HEK293 (cell line): ENCODE measurements around the gene NEU4.

Source experiments
- CTCF ChIA-PET: fragments of 350-600 bp; formaldehyde crosslinking; extraction: SDS; loops from one replicate; lab custom pipeline; 2021; ENCODE audit warnings: antibody characterized with exemption; lab: Yijun Ruan, JAX
- POLR2A ChIA-PET: fragments of 300-600 bp; formaldehyde crosslinking; extraction: SDS; loops from one replicate; lab custom pipeline; 2020; ENCODE audit warnings: antibody characterized with exemption, inconsistent platforms; lab: Yijun Ruan, JAX
- H3K27ac ChIP-seq: fragments of 200-500 bp; sonication (Bioruptor generic); 2 replicates; pipeline ENCODE4 v1.5.1; 2014; ENCODE audit warnings: low read depth, low read length, control low read depth, inconsistent platforms; ENCODE audit errors: extremely low read depth
- H3K36me3 ChIP-seq, 2 experiments: fragments of 200-500 bp in 1 of 2; sonication (Bioruptor generic) in 1 of 2; 1 replicate in 1 of 2; 2 replicates in 1 of 2; pipeline ENCODE4 v1.5.1; 2014 to 2017; ENCODE audit warnings: inconsistent platforms in 2 of 2, low read length in 2 of 2; ENCODE audit not compliant: control insufficient read depth in 2 of 2, insufficient read depth in 1 of 2
- H3K4me1 ChIP-seq: fragments of 200-500 bp; sonication (Bioruptor generic); 2 replicates; pipeline ENCODE4 v1.5.1; 2014; ENCODE audit warnings: mild to moderate bottlenecking, low read length, inconsistent platforms; ENCODE audit not compliant: control insufficient read depth, insufficient read depth
- H3K4me3 ChIP-seq: 2 replicates; pipeline ENCODE4 v1.5.1; 2011; ENCODE audit warnings: low read depth, mild to moderate bottlenecking, control low read depth, low read length, moderate library complexity
- H3K9me3 ChIP-seq: fragments of 200-500 bp; sonication (Bioruptor generic); 2 replicates; pipeline ENCODE4 v1.5.1; 2014; ENCODE audit warnings: low read depth, low read length, inconsistent platforms; ENCODE audit not compliant: control insufficient read depth, insufficient read depth
- KLF1 ChIP-seq: fragments of 450-650 bp; formaldehyde crosslinking; IDR thresholded peaks from 2 replicates; pipeline ENCODE4 v1.5.1; 2016; ENCODE audit warnings: missing biosample characterization, missing genetic modification characterization
- SETDB1 ChIP-seq: IDR thresholded peaks from one replicate; pipeline ENCODE4 v1.6.1; 2017; ENCODE audit warnings: mild to moderate bottlenecking, low read length, moderate library complexity, mixed read lengths; ENCODE audit not compliant: insufficient read length
- ZNF239 ChIP-seq: fragments of 450-650 bp; formaldehyde crosslinking; IDR thresholded peaks from 2 replicates; pipeline ENCODE4 v1.5.1; 2016; ENCODE audit warnings: missing biosample characterization, missing genetic modification characterization
- ZNF37A ChIP-seq: fragments of 450-650 bp; IDR thresholded peaks from 2 replicates; pipeline ENCODE4 v1.5.1; 2018; ENCODE audit warnings: missing biosample characterization, missing genetic modification characterization
- ZNF510 ChIP-seq: fragments of 450-650 bp; formaldehyde crosslinking; IDR thresholded peaks from 2 replicates; pipeline ENCODE4 v1.5.1; 2018; ENCODE audit warnings: mild to moderate bottlenecking, missing genetic modification characterization, missing biosample characterization; ENCODE audit not compliant: insufficient replicate concordance
- TF ChIP-seq, protein P1 (sequence below): fragments of 450-650 bp; formaldehyde crosslinking; IDR thresholded peaks from 2 replicates; pipeline ENCODE4 v1.5.1; 2016; ENCODE audit warnings: missing biosample characterization, missing genetic modification characterization
- TF ChIP-seq, protein P2 (sequence below): fragments of 450-650 bp; formaldehyde crosslinking; IDR thresholded peaks from 2 replicates; pipeline ENCODE4 v1.5.1; 2016; ENCODE audit warnings: missing biosample characterization, missing genetic modification characterization, low read depth
- TF ChIP-seq, protein P3 (sequence below): fragments of 450-650 bp; formaldehyde crosslinking; IDR thresholded peaks from 2 replicates; pipeline ENCODE4 v1.5.1; 2017; ENCODE audit warnings: missing biosample characterization, missing genetic modification characterization
- TF ChIP-seq, protein P4 (sequence below): fragments of 450-650 bp; formaldehyde crosslinking; IDR thresholded peaks from 2 replicates; pipeline ENCODE4 v1.5.1; 2016; ENCODE audit warnings: missing biosample characterization, missing genetic modification characterization

The NEU4 gene

DNA sequence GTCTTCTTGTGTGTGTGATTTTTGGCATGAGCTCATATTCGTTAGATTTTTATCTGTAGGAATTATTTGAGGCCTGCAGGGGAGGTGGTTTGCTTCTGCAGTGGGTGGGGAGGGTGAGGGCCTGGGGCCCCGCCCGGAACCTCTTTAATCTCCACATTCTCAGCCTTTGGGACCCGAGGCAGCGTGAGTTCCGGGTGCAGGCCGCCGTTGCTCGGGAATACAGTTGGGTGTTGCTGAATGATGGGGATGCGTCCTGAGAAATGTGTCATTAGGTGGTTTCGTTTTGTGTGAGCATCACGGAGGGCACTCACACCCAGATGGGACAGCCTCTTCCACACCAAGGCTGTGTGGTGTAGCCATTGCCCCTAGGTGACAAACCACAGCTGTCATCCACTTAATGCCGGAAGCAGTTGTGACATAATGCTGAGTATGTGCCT is 46.0 kb upstream of the NEU4 start:
- TF ChIP-seq, protein P1, sequence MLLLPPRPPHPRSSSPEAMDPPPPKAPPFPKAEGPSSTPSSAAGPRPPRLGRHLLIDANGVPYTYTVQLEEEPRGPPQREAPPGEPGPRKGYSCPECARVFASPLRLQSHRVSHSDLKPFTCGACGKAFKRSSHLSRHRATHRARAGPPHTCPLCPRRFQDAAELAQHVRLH (tag by site-specific recombination), result no peak
- TF ChIP-seq KLF1 (tag by site-specific recombination), result peak; percentile 67
- ChIA-PET CTCF (no interaction called here), POLR2A (no interaction called here)
- peaks cover 0 to 14% of the 10 kb centered on the region in 2 experiments; a peak in 2 of 3 replicates for H3K36me3 ChIP-seq
- peaks cover 2% of the 10 kb centered on the region; the same call in 1 of the 2 replicates for H3K4me1 ChIP-seq
- no peak overlapping the region for H3K27ac ChIP-seq
- H3K4me3 ChIP-seq, result no peak overlapping the region
- no peaks in the 10 kb centered on the region for H3K9me3 ChIP-seq

DNA sequence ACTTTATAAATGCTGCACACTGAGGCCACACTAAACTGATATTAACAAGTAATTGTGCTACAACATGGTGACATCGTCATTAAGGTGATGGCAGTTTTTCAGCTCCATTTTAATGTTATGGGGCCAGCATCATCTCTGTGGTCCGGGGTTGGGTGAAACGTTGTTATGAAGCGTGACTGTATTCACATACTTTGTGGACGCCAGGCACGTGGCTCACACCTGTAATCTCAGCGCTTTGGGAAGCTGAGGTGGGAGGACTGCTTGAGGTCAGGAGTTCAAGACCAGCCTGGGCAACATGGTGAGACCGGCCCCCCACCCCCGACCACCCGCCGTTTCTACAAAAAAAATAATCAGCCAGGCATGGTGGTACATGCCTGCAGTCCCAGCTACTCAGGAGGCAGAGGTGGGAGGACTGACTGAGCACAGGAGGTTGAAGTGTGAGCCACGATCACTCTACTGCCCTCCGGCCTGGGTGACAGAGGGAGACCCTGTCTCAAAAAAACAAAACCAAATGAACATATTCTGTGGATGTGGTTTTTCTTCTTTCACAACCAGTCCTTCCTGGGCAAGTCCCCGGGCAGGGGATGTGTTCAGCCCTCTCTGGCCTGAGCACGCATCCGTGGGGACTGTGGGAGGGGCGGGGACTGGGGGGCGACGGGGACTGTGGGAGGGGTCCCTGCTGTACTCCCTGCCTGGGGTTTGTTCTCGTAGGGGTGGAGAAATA is 45.3 kb upstream of the NEU4 start:
- Histone ChIP-seq H3K4me1 (peaks cover 2% of the 10 kb centered on the region; the same call in 1 of the 2 replicates), H3K27ac (no peak overlapping the region), H3K9me3 (no peaks in the 10 kb centered on the region), H3K36me3 (peaks cover 0 to 14% of the 10 kb centered on the region in 2 experiments; a peak in 1 of 3 replicates), H3K4me3 (no peak overlapping the region)
- ChIA-PET POLR2A (interaction anchor here (0.6 kb wide), 1 partner anchor 24 kb away, joined by 3 read pairs; no protein-coding TSS in a partner anchor), CTCF (no interaction called here)
- no peak for TF ChIP-seq ZNF37A (tag by site-specific recombination)
- TF ChIP-seq, protein P2, sequence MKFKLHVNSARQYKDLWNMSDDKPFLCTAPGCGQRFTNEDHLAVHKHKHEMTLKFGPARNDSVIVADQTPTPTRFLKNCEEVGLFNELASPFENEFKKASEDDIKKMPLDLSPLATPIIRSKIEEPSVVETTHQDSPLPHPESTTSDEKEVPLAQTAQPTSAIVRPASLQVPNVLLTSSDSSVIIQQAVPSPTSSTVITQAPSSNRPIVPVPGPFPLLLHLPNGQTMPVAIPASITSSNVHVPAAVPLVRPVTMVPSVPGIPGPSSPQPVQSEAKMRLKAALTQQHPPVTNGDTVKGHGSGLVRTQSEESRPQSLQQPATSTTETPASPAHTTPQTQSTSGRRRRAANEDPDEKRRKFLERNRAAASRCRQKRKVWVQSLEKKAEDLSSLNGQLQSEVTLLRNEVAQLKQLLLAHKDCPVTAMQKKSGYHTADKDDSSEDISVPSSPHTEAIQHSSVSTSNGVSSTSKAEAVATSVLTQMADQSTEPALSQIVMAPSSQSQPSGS (tag by site-specific recombination), result peak; percentile 34; the same call in 1 of the 2 replicates
- TF ChIP-seq, protein P3, sequence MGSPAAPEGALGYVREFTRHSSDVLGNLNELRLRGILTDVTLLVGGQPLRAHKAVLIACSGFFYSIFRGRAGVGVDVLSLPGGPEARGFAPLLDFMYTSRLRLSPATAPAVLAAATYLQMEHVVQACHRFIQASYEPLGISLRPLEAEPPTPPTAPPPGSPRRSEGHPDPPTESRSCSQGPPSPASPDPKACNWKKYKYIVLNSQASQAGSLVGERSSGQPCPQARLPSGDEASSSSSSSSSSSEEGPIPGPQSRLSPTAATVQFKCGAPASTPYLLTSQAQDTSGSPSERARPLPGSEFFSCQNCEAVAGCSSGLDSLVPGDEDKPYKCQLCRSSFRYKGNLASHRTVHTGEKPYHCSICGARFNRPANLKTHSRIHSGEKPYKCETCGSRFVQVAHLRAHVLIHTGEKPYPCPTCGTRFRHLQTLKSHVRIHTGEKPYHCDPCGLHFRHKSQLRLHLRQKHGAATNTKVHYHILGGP (tag by site-specific recombination), result no peak
- TF ChIP-seq, protein P4, sequence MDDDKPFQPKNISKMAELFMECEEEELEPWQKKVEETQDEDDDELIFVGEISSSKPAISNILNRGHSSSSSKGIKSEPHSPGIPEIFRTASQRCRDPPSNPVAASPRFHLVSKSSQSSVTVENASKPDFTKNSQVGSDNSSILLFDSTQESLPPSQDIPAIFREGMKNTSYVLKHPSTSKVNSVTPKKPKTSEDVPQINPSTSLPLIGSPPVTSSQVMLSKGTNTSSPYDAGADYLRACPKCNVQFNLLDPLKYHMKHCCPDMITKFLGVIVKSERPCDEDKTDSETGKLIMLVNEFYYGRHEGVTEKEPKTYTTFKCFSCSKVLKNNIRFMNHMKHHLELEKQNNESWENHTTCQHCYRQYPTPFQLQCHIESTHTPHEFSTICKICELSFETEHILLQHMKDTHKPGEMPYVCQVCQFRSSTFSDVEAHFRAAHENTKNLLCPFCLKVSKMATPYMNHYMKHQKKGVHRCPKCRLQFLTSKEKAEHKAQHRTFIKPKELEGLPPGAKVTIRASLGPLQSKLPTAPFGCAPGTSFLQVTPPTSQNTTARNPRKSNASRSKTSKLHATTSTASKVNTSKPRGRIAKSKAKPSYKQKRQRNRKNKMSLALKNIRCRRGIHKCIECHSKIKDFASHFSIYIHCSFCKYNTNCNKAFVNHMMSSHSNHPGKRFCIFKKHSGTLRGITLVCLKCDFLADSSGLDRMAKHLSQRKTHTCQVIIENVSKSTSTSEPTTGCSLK (tag by site-specific recombination), result no peak

DNA sequence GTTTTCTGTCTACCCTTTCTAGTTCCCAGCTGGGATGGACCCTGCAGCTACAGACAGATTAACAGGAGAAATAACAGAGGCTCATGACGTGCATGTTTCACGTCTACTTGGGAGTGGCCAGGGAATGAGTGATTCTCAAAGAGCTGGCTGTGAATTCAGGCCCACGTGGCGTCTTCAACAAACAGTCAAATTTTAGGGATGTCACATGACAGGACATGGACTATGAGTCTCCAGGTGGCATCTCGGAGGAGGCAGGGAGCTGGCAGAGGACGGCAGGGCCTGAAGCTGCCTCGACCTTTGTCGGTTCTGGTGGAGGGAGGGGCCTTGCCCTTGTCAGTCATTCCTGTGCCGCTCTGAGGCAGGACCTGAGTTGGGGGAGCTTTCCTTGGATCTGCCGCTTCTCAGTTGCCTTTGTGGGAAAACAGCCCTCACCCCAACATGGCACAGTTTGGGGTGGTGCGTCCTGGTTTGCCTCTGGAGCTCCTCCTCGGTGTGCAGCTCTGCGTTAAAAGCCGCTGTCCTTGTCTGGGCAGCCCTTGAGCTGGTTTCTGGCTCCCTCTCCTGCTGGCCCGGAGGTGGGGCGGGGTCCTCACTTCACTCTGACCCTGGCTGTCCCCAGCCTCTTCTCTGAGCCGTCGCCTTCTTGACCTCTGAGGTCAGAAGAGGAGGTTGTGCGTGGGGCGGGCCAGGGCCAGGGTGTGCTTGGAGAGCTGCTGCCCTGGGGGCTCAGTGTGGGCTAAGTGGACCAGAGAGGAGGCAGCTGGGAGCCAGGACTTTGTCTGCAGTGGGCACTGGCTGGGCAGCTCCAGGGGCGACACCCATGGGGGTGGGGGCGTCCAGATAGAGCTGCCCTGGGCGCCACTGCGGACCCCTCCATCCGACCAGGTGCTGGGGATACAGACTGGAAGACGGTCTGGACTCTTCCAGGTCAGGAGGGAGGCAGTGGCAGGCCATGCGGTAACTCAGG is 44.4 kb upstream of the NEU4 start:
- ChIA-PET CTCF (interaction anchor here (0.6 kb wide), 1 partner anchor 76 kb away, joined by 3 read pairs; no protein-coding TSS in a partner anchor), POLR2A (interaction anchor here (0.6 kb wide), 1 partner anchor 23 kb away, joined by 3 read pairs; no protein-coding TSS in a partner anchor)
- peaks cover 0 to 14% of the 10 kb centered on the region in 2 experiments; a peak in 1 of 3 replicates for H3K36me3 ChIP-seq
- TF ChIP-seq ZNF510 (tag by site-specific recombination) (no peak), ZNF239 (tag by site-specific recombination) (no peak), SETDB1 (no peak)
- H3K4me1 ChIP-seq, result peaks cover 2% of the 10 kb centered on the region; the same call in 1 of the 2 replicates
- H3K27ac ChIP-seq, result no peak overlapping the region
- H3K4me3 ChIP-seq, result no peak overlapping the region
- no peaks in the 10 kb centered on the region for H3K9me3 ChIP-seq
